Stimulated activated CD8-positive, alpha-beta memory T cell treated with anti-CD3 and anti-CD28 coated beads, Interleukin-12 subunit alpha, Interleukin-12 subunit beta, amount 100 ng/mL, for 24 hours (primary cell): ENCODE data around the gene ENTPD8.
"Not testable (repeated sequence)": the region's sequence is repeated elsewhere in the genome, so short reads cannot be mapped to it uniquely, and the experiment has no call there.

ENCODE experiments used
- DNase-seq: peaks from one replicate; pipeline ENCODE4 v3.0.0-alpha.2; 2020; ENCODE audit errors: extremely low read depth

The ENTPD8 gene

DNA sequence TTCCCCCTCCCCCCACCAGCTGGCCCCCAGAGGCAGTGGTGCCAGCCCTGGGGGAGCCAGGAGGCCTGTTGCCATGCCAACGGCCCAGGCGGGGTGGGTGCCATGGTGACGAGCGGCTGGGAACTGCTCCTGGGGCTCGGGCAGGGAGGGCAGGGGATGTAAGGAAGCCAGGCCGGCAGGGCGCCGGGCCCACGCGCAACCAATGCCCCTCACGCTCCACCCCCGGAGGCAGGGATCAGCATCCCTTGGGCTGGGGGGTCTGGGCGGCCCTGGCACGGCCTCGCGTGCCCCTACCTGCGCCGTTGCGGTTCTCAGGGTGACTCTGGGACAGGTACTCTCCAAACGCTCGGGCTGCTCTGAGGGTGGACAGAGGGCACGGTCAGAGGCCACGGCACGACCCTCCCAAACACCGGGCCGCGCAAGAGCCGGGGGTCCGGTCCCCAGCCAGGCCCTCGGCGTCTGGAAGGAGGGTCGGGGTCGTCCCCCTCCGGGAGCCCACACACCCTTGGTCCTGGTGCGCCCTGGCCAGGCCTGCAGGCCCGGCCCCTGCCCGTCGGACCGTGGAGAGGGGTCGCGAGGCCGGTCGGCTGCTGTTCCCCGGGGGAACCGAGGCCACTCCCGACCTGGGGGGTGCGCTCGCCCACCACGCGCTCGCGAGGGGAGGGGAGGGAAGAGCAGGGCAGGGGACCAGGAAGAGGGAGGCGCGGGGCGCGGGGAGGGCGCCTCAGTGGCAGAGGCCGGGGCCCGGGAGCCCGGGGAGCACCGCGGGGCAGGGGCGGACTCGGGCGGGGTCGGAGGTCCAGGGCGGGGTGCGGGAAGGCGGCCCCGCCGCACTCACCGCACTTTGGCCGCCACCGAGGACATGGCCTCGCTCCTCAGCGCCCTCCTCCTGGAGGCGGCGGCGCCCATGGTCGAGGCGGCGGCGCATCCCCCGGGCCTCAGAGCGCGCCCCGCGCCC lies 17.3 kb upstream of the ENTPD8 start:
- no peak for DNase-seq

DNA sequence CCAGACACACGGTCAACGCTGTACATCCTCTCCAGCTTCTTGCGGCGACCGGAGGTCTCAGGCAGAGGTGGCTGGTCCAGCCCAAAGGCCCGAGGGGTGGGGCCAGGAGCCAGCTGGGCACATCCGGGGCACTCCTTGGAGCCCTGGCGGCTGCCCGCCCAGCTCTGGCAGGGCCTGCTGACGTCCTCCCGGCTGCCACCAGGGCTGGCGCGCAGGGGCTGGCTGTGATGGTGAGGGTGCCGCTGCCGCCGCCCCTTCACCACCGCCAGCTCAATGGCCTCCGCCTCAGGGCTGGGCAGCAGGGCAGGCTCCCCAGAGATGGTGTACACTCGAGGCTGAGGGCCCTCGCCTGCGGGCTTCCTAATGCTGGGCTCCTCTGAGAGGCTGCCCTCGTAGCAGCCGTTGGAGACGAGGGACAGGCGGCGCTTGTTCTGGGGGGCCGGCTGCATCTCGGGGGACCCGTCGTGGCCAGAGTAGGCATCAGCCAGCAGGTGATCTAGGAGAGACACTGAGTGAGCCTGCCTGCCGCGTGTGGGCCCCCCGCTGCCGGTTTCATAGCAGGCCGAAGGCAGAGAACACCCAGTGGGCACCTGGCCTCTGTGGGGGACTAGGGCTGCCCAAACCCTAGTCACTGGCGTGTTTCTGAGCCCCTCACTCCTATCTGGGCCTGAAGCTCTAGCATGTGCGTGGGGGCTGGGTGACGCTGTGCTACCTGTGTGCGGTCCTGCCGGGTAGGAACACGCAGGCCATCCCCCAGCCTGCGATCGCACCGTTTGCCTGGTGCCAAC lies 16.4 kb upstream of the ENTPD8 start:
- no peak for DNase-seq

GRCh38 chr9:137456864-137457405 lies 15.8 kb upstream of the ENTPD8 start:
- no peak for DNase-seq

GRCh38 chr9:137456061-137456863 lies 15.1 kb upstream of the ENTPD8 start:
- DNase-seq = no peak

DNA sequence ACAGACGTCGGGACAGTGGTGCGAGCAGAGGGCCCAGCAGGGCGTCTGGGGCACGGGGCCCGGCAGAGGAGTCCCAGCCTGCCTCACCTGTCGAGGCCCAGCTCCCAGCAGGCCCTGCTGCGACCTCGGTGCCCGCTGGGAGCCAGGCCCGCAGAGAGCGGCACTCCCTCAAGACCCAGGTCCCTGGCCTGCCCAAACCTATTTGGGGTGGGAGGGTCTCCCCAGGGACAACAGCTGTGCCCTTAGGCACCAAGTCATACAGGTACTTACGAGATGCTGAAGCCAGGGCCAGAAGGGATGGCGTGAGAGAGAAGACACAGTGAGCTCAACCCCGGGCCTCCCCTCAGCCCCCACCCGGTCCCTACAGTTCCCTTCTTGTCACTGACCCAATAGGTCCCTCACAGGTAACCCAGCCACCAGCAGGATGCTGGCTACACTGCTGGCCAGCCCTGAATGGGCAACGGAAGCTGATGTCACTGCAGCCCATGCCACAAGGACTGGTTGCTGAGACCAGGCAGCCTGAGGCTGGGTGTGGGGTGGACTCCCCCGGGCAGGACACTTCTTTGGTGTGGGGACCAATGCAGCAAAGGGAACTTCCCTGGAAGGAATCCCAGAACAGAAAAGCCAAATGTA lies 14.3 kb upstream of the ENTPD8 start:
- no peak for DNase-seq

- DNase-seq = no peak
Measured at GRCh38 chr9:137454597-137455358, 13.6 kb upstream of the ENTPD8 start.

GRCh38 chr9:137454145-137454596 lies 13.0 kb upstream of the ENTPD8 start:
- no peak for DNase-seq

DNA sequence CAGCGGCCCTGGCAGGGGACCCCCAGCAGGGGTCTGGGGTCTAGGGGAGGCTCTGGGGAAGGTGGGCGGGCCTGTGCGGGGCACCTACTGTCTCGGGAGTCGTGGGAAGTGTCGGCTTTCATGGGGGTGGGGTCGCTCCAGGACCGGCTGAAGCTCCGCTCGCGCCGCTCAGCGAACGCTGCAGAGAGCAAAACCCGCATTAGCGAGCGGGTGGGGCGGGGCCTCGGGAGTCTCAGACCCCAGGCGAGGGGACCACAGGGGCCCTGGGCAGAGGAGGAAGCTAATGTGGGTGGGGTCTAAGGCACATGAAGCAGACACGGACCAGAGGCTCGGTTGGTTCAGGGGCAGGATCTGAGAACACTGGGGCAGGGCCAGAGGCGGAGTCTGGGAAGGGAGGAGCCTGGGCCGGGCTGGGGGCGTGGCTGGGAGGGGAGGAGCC lies 12.5 kb upstream of the ENTPD8 start:
- no peak for DNase-seq

DNA sequence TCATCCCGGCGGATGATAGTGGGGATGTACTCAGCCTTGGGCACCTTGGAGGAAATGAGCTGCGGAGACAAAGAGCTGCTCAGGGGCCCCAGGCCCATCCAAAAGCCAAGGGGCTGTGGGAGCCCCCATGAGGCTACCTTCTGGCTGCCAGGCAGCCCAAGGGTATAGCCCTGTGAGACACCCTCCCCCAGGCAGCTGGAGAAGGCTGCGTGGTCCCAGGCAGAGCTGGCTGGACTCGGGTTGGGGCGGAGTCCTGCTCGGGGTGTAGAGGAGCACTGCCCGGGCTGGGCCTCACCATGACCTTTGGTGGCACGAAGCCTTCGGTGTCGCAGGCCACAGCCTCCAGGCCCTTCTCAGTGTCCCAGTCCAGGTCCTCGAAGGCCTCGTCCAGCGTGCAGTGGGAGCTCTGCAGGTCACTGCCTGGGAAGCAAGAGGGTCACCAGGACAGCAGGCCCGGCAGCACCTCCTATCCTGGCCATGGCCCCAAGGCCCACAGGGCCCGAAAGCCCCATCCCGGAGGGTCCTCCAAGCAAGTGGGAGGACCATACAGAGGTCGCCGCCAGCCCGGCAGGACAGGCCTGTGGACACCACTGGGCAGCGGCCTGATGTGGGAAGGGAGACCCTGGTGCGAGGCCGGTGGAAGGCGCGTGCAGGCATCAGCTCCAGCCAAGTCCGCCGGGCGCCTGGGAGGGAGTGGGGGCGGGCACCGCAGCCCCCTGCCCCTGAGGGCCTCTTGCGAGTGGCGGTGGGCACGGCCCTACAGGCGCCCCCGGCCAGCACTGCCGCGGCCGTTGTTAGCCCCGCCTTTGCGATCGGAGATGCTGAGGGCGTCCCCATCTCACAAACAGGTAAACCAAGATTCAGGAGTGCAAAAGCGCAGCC lies 11.8 kb upstream of the ENTPD8 start:
- DNase-seq = no peak

DNA sequence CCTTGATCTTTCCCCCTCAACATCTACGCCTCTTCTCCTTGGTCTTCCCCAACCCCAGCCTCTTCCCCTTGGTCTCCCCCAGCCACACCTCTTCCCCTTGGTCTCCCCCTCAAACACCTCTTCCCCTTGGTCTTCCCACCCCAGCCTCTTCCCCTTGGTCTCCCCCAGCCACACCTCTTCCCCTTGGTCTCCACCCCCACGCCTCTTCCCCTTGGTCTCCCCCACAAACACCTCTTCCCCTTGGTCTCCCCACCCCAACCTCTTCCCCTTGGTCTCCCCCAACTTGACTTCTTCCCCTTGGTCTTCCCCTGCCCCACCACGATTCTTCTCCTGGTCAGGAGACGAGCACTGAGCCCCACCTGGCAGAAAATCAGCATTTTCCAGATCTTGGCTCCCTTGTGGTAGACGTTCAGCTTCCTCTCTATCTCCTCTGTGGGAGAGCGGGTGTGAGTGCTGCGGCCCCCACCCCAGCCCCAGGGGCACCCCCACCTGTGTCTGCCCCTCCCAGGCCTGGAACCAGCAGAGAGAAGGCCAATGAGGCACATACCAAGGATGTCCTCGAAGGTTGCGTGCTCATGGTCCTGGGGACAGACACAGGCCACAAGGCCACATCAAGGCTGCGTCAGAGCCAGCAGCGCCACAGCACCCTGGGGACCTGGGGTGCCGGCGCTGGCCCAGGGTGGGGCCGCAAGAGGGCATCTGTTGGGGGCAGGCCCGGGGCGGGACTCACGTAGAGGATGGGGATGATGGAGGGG lies 11.0 kb upstream of the ENTPD8 start:
- DNase-seq = no peak

GRCh38 chr9:137451264-137452005 lies 10.3 kb upstream of the ENTPD8 start:
- DNase-seq = not testable (repeated sequence)

GRCh38 chr9:137450539-137451222 lies 9.5 kb upstream of the ENTPD8 start:
- not testable (repeated sequence) for DNase-seq

- DNase-seq = no peak
Measured at GRCh38 chr9:137449931-137450538, 8.9 kb upstream of the ENTPD8 start.

DNA sequence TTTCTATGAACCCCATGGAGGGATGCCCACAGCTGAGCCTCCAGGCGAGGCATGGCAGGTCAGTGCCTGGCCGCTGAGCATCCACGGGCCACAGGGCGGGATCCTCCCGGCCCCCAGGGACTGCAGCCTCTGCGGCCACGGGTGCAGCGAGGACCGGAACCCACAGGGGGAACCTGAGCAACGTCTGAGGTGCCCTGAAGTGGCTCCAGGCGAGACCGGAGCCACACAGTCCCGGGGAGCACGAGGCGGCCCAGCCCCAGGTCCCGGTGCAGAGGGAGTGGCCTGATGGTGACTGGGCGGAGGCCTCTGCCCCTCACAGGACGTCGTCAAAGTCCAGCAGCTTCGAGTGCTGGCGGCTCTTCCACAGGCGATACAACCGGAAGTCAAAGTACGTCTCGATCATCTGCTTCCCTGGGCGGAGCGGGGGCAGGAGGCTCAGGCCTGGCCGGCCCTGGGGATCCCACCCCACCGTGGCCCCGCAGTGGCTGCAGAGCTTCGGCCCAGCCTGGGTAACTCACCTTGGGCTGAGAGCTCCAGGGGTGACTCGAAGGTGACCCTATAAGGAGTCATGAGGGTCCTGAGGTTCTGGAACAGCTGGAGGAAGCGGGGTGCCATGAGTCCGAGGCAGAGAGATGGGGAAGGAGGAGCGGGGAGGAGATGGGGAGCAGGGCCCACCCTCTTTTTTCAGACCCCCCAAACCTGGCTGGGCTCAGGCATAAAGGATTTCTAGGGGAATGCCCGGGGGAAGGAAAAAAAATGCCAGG lies 8.1 kb upstream of the ENTPD8 start:
- no peak for DNase-seq

DNA sequence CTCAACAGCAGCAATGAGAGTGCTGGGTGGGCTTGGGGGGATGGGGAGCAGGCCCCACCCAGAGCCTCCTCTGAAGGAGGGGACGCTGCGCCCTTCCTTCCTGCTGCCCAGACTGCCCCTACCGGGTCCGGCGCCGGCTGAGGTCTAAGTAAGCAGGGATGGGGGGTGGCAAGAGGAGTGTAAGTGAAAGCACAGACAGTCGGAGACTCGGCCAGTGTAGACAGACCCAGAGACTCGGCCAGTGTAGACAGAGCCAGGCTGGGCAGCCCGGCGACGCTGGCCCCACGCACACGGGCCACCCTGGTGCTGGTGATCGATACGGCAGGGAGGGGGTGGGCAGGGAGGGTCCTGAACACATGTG lies 7.4 kb upstream of the ENTPD8 start:
- DNase-seq = no peak
